Endometrial microvascular endothelial cells (primary cell): ENCODE measurements around the gene GYG2. TPM values are rescaled to one million over a fixed set of nuclear protein-coding genes. Genes with fewer than 3 reads are reported as not detected.
"Not testable (repeated sequence)": the region's sequence is repeated elsewhere in the genome, so short reads cannot be mapped to it uniquely, and the experiment has no call there.

Experiments used
- in situ Hi-C: cut with HindIII; loops from 2 replicates; pipeline ENCODE4 v1.10.0; 2017; ENCODE audit warnings: low sequenced_read_pairs, low pct_unique_long_range_greater_than_20kb; ENCODE audit errors: inconsistent ontology term
- total RNA-seq: library from RNA; depleted of rRNA; stranded (reverse); fragments of >200 nt; gene quantifications from one replicate; pipeline ENCODE4 v1.2.3, GENCODE V29; 2015; ENCODE audit errors: inconsistent ontology term

Gene GYG2
- total RNA-seq, 1 donor from 2014 or later = not detected

DNA sequence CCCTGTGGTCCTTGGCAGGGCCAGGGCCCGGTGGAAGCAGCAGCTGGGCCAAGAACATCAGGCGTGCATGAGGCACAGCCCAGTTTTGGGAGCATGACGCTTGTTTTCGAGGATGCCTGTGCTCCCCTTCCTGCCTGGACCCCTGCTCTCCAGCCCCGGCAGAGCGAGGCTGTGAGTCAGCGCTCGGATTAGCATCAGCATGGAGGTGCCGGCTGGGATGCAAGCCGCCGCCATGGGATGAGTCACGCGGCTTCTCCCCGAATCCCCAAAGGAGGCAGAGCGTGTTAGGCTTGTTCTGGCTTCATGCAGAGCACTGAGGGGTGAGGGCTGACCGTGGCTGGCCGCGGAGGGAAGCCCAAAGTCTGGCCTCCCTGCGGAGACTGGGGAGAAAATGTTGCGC, 23.9 kb upstream of the GYG2 start:
- in situ Hi-C loops = not testable (repeated sequence)

- in situ Hi-C loops = no loop called here
Observed at GRCh38 chrX:2811271-2811670, 17.5 kb upstream of the GYG2 start.

DNA sequence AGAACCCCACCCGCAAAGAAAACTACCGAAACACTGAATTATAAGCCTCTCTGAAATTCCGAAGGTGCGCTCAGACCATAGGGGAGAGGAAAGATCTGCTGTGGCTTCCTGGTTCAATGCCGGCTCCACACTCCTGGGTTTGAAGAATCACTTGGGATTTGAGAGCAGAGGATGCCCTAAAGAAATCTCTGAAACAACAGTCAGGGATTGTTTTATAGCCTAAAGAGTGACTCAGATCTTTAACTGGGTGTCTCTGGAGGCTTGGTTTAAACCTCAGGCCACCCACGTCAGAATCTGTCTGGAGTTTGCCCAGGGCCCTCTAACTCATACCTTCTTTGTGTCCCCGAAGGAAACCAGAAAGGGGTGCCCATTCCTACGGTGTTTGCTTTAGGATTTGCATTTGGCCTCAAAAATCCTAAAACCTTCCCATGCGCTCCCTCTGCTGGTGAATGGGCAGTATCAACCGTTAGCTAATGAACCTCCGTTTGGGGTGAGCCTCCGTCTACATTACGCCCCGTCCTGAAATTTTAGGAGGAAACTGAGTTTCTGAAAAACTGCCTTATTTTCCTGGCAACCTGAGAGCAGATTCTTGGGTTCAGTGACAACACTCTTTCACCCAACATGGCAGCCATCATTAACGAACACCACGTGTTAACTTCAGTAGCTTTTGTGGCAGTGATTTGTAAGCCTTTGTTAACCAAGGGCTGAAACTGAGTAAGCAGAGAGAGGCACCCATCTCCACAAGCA, 16.4 kb upstream of the GYG2 start:
- in situ Hi-C loops = not testable (repeated sequence)

- in situ Hi-C loops = no loop called here
Observed at GRCh38 chrX:2817036-2817435, 11.7 kb upstream of the GYG2 start.

GRCh38 chrX:2819345-2820135, 9.2 kb upstream of the GYG2 start:
- in situ Hi-C loops = no loop called here

DNA sequence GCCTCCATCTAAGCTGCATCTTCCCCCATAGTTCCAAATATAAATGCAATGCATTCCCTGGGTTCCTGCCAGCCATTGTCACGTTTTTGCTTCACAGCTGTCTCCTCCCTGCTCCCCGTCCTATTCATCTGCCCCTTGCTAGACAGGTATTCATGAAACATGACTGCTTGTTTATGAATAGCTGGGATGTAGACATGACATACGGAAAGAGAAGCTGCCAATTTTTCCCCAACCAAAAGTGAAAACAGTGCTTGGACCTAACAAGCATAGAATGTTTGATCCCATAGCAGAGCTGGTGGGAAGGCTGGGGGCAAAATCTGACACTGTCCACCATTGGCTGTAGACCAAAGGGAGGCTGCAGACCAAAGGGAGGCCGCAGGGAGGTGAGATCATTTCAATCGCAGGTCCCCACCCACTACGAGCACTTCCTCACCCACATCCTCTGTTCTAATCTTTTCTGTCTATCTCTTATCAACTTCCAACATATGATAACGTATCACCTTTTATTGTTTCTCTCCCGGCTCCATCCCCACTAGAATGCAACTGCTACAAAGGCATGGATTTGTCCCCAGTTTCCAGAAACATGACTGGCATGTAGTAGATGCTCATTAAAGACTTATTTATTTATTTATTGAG, 8.5 kb upstream of the GYG2 start:
- in situ Hi-C loops = no loop called here

DNA sequence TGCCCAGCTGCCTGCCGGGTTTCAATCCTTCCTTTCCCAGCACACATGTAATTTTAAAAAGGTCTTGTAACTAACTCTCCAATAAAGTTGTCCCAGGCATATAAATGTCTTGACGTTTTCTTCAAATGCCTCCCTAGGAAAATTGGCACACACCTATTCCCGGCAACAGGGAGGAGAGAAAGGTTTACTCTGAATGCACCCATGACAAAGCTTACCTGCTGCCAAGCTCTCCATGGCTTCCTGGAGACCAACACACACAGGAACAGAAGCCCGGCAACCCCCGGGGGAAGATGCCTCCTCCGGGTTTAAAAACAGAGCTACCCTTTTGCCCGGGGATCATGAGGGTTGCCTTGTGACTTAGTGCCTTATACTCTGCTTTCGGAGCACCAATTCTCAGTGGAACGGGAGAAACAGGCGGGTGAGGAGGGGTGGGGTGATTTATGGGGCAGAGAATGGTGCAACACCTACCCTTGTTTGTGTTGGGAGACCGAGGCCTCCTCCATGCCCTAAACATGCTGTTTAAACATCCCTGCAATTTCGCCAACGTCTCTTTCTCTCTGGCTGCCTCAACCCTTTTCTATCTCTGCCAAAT, 4.8 kb upstream of the GYG2 start:
- in situ Hi-C loops = no loop called here

- in situ Hi-C loops = no loop called here
Observed at GRCh38 chrX:2824886-2825285, 3.8 kb upstream of the GYG2 start.

GRCh38 chrX:2828959-2829411, 255 bp downstream of the GYG2 start:
- in situ Hi-C loops = no loop called here

- in situ Hi-C loops = no loop called here
Observed at GRCh38 chrX:2829469-2830246, 928 bp downstream of the GYG2 start.

GRCh38 chrX:2831471-2832228, 2.9 kb downstream of the GYG2 start:
- in situ Hi-C loops = no loop called here

GRCh38 chrX:2837961-2838360, 9.2 kb downstream of the GYG2 start:
- in situ Hi-C loops = no loop called here

GRCh38 chrX:2840961-2841360, 12.2 kb downstream of the GYG2 start:
- in situ Hi-C loops = no loop called here

DNA sequence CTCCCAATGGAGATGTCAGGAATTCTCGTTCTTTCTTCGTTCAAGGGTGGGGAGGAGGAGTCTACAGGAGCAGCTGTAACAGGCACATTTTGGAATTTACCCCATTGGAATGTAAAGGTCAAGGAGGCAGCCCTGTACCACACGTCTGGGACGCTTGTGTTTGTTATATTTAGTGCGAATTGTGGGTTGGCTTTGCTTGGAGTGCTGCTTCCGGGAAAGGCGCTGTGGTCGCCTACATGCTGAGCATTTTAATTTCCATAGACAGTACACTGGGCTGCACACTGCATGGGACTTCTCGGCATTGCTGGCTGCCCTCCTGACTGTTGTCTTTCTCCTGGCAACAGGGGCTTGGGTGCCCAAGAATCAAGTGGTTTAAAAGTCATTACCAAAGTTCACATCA, 12.8 kb downstream of the GYG2 start:
- in situ Hi-C loops = no loop called here

DNA sequence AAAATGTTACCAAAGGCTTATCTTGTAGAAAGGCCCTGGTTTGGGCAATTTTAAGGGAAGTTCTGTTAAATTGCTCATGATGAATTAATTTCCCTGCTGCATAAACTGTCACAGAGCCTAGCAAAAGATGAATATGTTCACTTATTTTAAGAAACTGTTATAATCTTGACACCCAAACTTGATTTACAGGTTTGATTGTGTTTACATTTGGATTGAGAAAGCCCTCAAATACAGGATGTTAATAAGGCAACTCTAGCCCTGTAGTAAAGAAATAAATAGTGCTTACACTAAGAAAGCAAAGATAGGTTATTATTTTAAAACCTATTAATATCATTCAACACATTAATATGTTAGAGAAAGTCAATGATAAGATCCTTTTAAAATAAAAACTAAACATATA, 18.3 kb downstream of the GYG2 start:
- in situ Hi-C loops = no loop called here

GRCh38 chrX:2848871-2849301, 20.2 kb downstream of the GYG2 start:
- in situ Hi-C loops = no loop called here

DNA sequence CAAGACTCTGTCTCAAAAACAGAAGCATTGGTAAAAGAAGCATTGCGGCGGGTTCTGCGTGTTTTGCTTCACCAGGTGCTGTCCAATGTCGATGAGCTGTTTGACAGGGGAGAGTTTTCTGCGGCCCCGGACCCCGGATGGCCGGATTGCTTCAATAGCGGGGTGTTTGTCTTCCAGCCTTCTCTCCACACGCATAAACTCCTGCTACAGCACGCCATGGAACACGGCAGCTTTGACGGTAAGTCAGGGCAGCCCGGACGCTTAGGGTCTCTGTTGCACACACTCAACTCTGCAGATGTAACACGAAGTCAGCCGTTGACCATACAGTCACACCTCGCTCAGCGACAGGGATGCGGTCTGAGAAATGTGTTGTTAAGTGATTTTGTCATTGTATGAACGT, 26.2 kb downstream of the GYG2 start:
- in situ Hi-C loops = no loop called here

DNA sequence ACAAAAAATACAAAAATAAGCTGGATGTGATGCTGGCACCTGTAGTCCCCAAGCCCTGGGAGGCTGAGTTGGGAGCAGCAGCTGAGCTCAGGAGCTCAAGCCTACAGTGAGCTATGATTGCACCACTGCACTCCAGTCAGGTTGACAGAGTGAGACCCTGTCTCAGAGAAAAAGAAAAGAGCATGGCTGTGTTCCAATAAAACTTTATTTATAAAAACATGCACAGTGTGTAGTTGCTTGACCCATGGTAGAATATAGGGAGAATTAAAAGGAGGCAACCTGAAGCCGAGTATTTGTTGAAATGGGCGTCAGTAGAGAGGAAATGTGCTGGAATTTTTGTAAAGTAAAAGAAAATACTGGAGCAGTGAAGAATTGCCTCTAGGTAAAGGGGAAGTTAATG, 27.0 kb downstream of the GYG2 start:
- in situ Hi-C loops = no loop called here
